Mucosa of rectum (tissue), 2 donors: ENCODE measurements around the gene SFXN5.

ENCODE experiments used
- H3K27ac ChIP-seq, 2 donors: one replicate each; pipeline ENCODE4 v1.7.0; 2013; ENCODE audit warnings: inconsistent platforms in 2 of 2, low read depth in 2 of 2, low read length in 2 of 2
- H3K27me3 ChIP-seq, 2 donors: one replicate each; pipeline ENCODE4 v1.7.0; 2013; ENCODE audit warnings: low read length in 2 of 2; ENCODE audit not compliant: control insufficient read depth in 2 of 2, insufficient read depth in 2 of 2
- H3K36me3 ChIP-seq, 2 donors: one replicate each; pipeline ENCODE4 v1.7.0; 2013; ENCODE audit warnings: low read length in 2 of 2; ENCODE audit not compliant: control insufficient read depth in 2 of 2, insufficient read depth in 2 of 2
- H3K4me1 ChIP-seq, 2 donors: one replicate each; pipeline ENCODE4 v1.7.0; 2013; ENCODE audit warnings: low read length in 2 of 2, mild to moderate bottlenecking in 1 of 2; ENCODE audit not compliant: control insufficient read depth in 2 of 2, insufficient read depth in 2 of 2
- H3K4me3 ChIP-seq, 2 donors: one replicate each; pipeline ENCODE4 v1.7.0; 2013; ENCODE audit warnings: low read length in 2 of 2
- H3K9ac ChIP-seq, 2 donors: one replicate each; pipeline ENCODE4 v1.7.0; 2013; ENCODE audit warnings: low read length in 2 of 2, low read depth in 1 of 2, mild to moderate bottlenecking in 1 of 2
- H3K9me3 ChIP-seq, 2 donors: one replicate each; pipeline ENCODE4 v1.7.0; 2013; ENCODE audit warnings: low read length in 2 of 2; ENCODE audit not compliant: control insufficient read depth in 2 of 2
- donor health status: healthy.
- donor health status: Normal muscosa, but diverticular disease.

Gene SFXN5

DNA sequence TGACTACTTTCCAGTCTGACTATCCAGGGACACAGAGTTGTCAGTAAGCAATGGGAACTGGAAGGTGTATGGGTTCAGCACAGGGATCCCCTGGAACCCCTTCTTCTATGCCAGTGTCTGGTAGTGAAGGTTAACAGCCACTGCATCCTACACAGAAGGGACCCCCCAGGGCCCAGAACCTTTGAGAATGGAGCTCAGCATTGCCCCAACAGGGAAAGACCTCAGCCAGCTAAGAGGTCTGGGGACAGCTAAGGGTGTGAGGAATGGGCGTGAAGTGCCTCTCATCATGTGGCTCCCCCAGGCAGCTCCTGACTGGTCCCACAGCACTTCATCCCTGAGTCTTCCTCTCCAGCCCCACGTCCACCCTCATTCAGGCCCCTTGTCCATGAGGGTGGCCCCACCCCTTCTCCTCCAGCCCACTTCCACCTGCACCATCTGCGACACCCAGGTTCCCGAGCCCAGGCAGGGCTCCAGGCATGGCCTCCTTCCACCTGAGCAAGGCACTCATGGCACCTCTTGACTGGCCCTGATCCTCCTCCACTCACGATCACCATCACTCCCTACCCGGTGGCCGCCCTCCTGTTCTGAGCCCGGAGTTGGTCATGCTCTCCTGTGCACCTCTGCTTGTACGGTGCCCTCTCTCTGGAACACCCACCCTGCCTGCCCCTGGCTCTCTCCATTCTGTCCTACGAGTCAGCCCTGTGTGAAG, 77.1 kb downstream of the SFXN5 start:
- no peak overlapping the region for H3K4me3 ChIP-seq
- H3K4me1 ChIP-seq = no peaks in the 10 kb centered on the region
- H3K9ac ChIP-seq = no peak overlapping the region

DNA sequence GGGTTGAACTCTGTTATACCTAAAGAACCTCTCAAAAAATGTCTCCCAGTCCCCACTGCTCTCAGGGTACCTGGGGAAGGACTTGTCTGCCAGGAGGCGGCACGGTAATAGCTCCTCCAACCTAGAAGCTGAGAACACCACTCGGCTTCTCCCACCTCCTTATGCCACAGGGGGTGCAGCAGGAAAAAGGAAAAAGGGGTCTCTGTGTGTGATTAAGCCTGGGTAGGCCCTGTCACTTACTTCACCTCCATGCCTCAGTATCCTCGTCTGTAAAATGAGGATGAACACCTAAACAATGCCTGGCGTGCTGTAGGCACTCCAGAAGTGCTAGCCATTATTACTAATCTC, 77.6 kb downstream of the SFXN5 start:
- H3K4me3 ChIP-seq = no peak overlapping the region
- no peaks in the 10 kb centered on the region for H3K9me3 ChIP-seq
- H3K27ac ChIP-seq = no peak overlapping the region
- no peaks in the 10 kb centered on the region for H3K27me3 ChIP-seq
- no peaks in the 10 kb centered on the region for H3K4me1 ChIP-seq
- no peak overlapping the region for H3K9ac ChIP-seq
- no peaks in the 10 kb centered on the region for H3K36me3 ChIP-seq

More for the DNA sequence above, 77.1 kb downstream of the SFXN5 start:
- no peaks in the 10 kb centered on the region for H3K36me3 ChIP-seq
- H3K27ac ChIP-seq = no peak overlapping the region
- no peaks in the 10 kb centered on the region for H3K9me3 ChIP-seq
- no peaks in the 10 kb centered on the region for H3K27me3 ChIP-seq

DNA sequence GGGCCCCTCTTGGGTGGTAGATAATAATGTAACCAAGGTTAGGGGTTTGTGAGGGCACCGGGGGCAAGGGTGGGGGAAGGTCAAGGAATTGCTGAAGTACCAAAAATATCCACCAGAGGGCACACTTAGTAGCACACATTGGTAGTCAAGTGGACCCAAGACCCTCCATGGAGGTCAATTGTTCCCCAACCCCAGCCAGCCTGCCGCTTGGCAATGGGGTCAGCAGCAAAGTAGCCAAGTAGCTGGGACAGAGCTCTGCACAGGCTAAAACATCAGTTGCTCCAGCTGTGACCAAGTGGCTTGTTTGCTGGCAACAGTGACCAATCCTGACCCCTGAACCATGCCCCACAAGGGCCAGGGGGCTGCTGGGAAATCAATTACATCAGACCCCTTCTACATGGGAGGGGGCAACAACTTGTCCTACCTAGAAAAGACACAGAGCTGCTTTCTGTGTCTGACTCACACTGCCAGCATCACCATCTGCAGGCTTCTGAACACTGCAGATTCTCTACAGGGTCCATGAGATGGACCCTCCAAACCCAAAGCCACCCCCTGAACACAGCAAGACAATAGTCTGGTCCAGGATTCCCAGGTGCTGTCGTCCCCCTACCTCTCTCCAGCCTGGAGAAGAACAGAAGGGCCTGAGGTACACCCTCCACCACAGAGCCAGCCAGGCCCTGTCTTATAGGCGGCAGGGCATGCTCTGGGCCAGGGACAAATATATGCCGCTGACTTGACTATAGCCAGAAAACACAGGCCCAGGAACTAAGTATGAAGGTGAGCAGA, 78.2 kb downstream of the SFXN5 start:
- no peak overlapping the region for H3K9ac ChIP-seq
- no peak overlapping the region for H3K4me3 ChIP-seq
- no peaks in the 10 kb centered on the region for H3K9me3 ChIP-seq
- no peak overlapping the region for H3K27ac ChIP-seq
- H3K4me1 ChIP-seq = no peaks in the 10 kb centered on the region
- peaks cover 0 to under 1% of the 10 kb centered on the region in 2 donors for H3K36me3 ChIP-seq
- H3K27me3 ChIP-seq = no peaks in the 10 kb centered on the region

DNA sequence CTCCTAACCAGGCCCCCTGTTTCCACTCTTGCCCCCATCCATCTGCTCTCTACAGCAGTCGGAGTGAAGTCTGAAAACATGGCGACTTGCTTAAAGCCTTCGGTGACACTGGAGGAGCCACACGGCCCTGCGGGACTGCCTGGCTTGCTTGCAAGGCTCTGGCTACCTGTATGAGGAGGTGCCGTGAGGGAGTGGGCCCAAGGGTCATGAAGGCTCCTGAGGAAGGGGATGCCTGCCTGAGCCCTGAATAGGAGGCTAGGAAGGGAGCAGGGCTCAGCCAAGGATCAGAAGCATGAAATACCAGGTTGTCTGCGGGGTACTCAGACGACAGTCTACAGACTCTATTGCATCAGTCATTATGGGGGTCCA, 78.8 kb downstream of the SFXN5 start:
- H3K36me3 ChIP-seq = peaks cover 0 to 3% of the 10 kb centered on the region in 2 donors
- no peak overlapping the region for H3K27ac ChIP-seq
- H3K4me1 ChIP-seq = no peaks in the 10 kb centered on the region
- H3K4me3 ChIP-seq = no peak overlapping the region
- no peaks in the 10 kb centered on the region for H3K27me3 ChIP-seq
- H3K9me3 ChIP-seq = no peaks in the 10 kb centered on the region
- no peak overlapping the region for H3K9ac ChIP-seq

DNA sequence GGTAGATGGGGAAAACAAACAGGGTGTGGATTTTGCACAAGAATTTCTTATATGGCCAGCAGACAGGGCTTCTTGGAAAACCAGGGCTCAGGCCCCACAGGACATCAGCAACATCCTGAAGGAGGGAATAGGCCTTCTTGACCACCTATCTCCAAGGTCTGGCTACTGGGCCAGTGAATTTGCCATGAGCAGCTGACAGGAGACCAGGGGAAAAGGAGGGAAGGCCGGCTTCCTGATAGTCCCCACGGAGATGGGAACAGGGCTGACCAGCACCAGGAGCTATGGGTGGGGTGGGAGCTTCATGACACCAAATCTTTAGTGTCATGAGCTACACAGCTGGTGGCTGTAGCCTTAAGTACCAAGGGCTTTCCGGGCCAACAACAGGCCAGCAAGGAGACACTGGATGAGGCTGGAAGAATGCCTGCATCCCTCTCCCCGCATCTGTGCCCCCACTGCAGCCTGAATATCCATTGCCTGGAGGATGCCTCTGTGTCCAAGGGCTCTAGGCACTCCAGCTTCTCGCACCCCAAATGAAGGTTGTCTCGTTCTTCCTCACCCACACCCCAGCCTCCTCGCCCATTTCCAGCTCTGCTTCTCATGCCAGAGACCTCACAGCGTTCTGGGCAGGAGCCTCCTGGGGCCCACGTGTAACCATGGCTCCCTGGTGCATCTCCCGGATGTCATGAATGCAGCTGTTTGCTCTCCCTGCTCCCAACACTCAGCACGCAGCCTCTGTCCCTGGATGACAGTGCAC, 79.4 kb downstream of the SFXN5 start:
- H3K9ac ChIP-seq = no peak overlapping the region
- no peaks in the 10 kb centered on the region for H3K9me3 ChIP-seq
- H3K4me1 ChIP-seq = no peaks in the 10 kb centered on the region
- no peak overlapping the region for H3K27ac ChIP-seq
- no peak overlapping the region for H3K4me3 ChIP-seq
- H3K27me3 ChIP-seq = no peaks in the 10 kb centered on the region
- H3K36me3 ChIP-seq = peaks cover 0 to 3% of the 10 kb centered on the region in 2 donors

DNA sequence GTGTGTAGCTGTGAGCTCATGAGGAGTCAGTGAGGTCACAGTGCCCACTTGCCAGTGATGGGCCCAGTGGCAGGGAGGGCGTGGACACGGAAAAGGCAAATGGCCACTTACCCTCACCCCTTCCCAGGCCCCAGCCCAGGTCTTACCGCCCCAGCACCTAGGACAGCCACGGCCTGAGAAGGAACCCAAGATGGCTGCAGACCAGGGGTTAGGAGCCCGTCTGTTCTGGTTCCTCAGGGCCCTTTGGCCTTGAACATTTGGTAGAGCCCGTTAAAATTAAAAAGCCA, 80.1 kb downstream of the SFXN5 start:
- Histone ChIP-seq H3K27ac (no peak overlapping the region), H3K9ac (no peak overlapping the region), H3K4me1 (no peaks in the 10 kb centered on the region), H3K9me3 (no peaks in the 10 kb centered on the region), H3K4me3 (no peak overlapping the region), H3K36me3 (peaks cover 0 to 3% of the 10 kb centered on the region in 2 donors), H3K27me3 (no peaks in the 10 kb centered on the region)

DNA sequence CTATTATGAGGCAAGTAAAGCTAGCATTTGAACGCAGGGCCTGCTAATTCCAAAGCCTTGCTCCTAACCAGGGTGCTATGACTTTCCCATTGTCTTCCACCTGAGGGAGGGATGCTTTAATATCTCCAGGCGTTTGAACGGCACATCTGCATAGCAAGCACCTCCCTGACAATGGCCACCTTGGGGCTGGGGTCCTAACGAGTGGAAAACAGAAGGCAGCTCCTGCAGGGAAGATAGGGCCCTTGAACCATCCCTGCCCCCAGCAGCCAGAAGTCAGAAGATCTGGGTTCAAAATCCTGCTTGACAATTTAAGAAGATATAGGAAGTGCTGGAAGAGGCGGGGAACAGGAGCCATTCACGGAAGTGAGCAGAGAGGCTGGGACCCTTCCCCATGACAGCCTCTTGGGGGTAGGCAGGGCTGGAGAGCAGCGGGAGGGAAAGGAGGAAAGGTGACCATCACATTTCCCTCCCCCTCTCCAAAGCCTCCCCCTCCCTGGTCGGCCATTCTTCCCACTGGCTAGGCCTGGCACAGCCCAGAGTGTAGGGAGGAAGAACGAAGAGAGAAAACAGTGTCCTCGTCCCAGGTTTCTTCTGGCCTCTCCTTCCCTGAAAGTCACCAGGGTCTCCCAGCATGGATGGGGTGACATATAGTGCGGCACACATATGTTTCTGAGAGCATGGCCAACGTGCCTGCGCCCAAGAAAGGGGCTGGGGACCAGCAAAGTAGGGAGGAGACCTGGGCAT, 80.6 kb downstream of the SFXN5 start:
- H3K9ac ChIP-seq = no peak overlapping the region
- no peak overlapping the region for H3K27ac ChIP-seq
- H3K27me3 ChIP-seq = no peaks in the 10 kb centered on the region
- H3K4me3 ChIP-seq = no peak overlapping the region
- H3K36me3 ChIP-seq = peaks cover 0 to 3% of the 10 kb centered on the region in 2 donors
- no peaks in the 10 kb centered on the region for H3K4me1 ChIP-seq
- no peaks in the 10 kb centered on the region for H3K9me3 ChIP-seq

DNA sequence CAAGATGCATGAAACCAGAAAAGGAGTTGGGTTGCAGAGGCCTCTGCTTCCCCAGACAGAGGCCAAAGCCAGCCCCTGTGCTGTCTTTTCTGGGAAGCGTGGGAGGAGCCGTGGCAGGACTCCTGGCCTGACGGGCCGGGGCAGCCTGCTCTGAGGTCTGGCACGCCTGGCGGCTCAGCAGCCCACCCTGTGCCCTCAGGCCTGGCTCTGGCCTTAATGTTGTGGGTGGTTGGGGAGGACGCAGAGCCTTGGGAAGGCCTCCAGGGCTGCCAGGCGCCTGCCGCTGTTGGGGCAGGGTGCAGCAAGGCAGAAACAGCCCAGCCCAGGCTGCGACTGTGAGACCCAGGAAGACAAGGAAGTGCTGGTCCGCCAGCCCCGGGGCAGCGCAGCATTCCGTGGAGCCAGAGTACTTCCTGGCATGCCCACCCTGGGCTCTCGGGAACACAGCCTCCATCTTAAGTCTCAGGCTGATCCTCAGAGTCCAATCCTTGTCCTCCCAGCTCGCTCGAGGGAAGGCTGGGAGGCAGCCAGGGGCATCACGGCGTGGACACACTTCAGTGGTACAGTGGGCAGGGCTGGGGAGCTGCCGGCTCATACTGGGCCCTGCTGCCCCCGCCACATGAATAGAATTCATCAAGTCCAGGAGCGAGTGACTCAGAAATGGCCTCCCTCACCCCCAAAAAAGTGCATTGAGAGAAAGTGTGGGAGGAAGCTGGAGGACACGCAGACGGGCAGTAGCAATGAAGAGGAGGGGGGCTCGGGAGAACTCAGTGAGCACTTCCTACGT, 81.5 kb downstream of the SFXN5 start:
- Histone ChIP-seq H3K4me3 (no peak overlapping the region), H3K9me3 (no peaks in the 10 kb centered on the region), H3K27me3 (no peaks in the 10 kb centered on the region), H3K36me3 (peaks cover 0 to 3% of the 10 kb centered on the region in 2 donors), H3K27ac (no peak overlapping the region), H3K9ac (no peak overlapping the region), H3K4me1 (no peaks in the 10 kb centered on the region)

DNA sequence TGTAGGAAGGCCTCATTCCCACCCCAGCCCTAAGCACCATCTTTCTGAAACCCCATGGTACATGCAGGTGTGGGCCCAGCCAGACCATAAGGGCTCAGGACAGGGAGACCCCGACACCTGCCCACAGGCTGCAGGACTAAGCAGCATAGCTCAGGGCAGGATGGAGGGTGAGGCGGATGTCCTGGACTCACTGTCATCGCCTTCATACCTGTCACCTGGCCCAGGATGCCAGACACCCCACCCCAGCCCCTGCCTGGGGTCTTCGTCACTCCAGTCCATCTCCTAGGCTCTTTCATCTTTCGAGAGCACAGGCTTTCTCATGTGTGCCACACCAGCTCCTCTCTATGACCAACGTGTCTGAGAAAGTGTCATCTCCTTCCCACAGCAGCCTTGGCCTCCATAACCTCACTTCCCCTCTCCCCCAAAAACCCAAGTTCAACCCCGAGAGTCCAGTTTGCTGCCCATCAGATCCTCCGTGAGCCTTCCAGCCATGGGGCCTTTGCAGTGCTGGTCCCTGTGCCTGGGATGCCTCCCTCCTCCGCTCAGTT, 82.7 kb downstream of the SFXN5 start:
- Histone ChIP-seq H3K9ac (no peak overlapping the region), H3K9me3 (no peaks in the 10 kb centered on the region), H3K27ac (no peak overlapping the region), H3K27me3 (no peaks in the 10 kb centered on the region), H3K4me3 (no peak overlapping the region), H3K36me3 (peaks cover 0 to 3% of the 10 kb centered on the region in 2 donors), H3K4me1 (peaks cover 4 to 6% of the 10 kb centered on the region in 2 donors)
